ENCODE measurements around the gene GEMIN4.
"Not testable (repeated sequence)": the region's sequence is repeated elsewhere in the genome, so short reads cannot be mapped to it uniquely, and the experiment has no call there.

The GEMIN4 gene

GRCh38 chr17:703081-703875, 48.8 kb downstream of the GEMIN4 start:
- DNase-seq (ENCODE audit: low read depth): no peak

- DNase-seq (ENCODE audit: low read depth): no peak
Observed at GRCh38 chr17:700504-701094, 51.5 kb downstream of the GEMIN4 start.

- no peak for DNase-seq (ENCODE audit: low read depth)
Observed at GRCh38 chr17:699345-699744, 52.7 kb downstream of the GEMIN4 start.

GRCh38 chr17:698096-698495, 54.0 kb downstream of the GEMIN4 start:
- not testable (repeated sequence) for DNase-seq (ENCODE audit: low read depth)

GRCh38 chr17:697682-698081, 54.4 kb downstream of the GEMIN4 start:
- DNase-seq (ENCODE audit: low read depth): no peak

- DNase-seq (ENCODE audit: low read depth): no peak
Observed at GRCh38 chr17:696369-696768, 55.7 kb downstream of the GEMIN4 start.

Data from GM04504 (cell line).